ENCODE data around the gene LAMB1. TPM values are rescaled to one million over a fixed set of nuclear protein-coding genes. Genes with fewer than 3 reads are reported as not detected.

The LAMB1 gene
- total RNA-seq, 1 donor from 2014 or later, result not detected

DNA sequence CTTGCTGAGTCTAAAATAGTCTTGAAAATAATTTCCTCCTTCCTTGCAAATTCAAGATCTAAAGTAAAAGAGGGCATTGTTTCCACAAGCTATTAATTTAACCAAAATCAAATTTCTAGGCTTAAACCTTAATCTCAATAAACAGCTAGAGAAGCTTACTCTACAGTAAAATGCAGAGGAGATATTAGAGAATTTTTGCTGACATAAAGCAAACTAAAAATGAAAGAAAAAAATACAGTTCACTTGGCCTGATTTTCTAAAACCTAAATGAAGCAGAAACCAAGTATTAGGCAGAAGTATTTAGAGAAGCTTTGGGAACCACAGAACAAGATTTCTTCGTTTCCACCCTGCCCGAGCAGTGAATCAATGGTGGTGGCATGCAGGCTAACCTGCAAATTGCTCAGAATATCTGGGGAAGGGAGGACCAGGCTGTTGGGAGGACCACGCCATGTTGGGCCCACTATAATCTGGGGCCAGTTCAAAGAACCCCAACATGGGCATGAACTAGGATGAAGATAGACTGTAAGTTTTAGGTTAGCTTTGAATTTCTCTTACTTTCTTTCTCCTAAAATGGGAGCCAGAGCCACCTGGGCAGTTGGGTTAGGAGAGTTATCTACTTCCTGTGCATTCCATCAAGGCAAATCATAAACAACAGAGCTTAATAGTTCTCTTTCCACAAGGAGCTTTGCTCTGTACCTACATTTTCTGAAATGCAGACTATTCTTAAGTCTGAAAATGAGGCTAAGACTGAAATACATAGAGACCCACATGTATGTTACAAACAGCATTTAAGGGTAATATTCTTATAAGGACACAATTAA, 4.1 kb downstream of the LAMB1 start:
- ChIA-PET CTCF (no interaction called here), POLR2A (no interaction called here)
- intact Hi-C loops (cut with micrococcal nuclease), result no loop called here
- TF ChIP-seq CTCF (IDR thresholded peaks at IDR 0.05), result no peak
- H3K4me3 Mint-ChIP-seq, result no peak overlapping the region
- DNase-seq (no peak), ATAC-seq (ENCODE audit: low read depth) (no peak)
- no peaks in the 10 kb centered on the region for H3K9me3 Mint-ChIP-seq
- H3K27ac Mint-ChIP-seq, result no peak overlapping the region
- no peaks in the 10 kb centered on the region for H3K36me3 Mint-ChIP-seq (ENCODE audit: low read depth)
- peaks cover 16% of the 10 kb centered on the region for H3K4me1 Mint-ChIP-seq
- H3K27me3 Mint-ChIP-seq, result peaks cover 52% of the 10 kb centered on the region

DNA sequence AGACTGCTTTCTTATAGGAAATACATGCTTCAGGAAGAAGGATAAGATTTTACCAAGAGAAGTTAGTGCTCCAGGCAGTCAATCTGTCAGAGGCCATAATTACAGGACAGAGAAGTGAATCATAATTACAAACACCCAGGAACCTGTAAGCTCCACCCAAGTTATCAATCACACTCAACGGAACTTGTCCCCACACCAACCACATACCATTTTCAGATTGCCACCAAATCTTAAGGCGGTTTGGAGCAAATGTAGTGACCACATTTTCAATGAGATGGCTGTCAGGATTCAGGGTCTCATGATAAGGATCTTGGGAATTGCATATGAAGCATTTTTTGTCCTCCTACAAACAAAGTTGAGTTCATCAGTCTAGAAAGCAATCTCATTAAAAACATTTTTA, 4.8 kb downstream of the LAMB1 start:
- Mint-ChIP-seq H3K4me1 (peaks cover 12% of the 10 kb centered on the region), H3K9me3 (no peaks in the 10 kb centered on the region), H3K4me3 (no peak overlapping the region), H3K27ac (no peak overlapping the region), H3K36me3 (ENCODE audit: low read depth) (no peaks in the 10 kb centered on the region), H3K27me3 (peaks cover 48% of the 10 kb centered on the region)
- TF ChIP-seq CTCF (IDR thresholded peaks at IDR 0.05), result no peak
- CTCF ChIA-PET, result no interaction called here
- POLR2A ChIA-PET, result no interaction called here
- intact Hi-C loops (cut with micrococcal nuclease), result no loop called here
- DNase-seq, result no peak
- ATAC-seq (ENCODE audit: low read depth), result no peak

DNA sequence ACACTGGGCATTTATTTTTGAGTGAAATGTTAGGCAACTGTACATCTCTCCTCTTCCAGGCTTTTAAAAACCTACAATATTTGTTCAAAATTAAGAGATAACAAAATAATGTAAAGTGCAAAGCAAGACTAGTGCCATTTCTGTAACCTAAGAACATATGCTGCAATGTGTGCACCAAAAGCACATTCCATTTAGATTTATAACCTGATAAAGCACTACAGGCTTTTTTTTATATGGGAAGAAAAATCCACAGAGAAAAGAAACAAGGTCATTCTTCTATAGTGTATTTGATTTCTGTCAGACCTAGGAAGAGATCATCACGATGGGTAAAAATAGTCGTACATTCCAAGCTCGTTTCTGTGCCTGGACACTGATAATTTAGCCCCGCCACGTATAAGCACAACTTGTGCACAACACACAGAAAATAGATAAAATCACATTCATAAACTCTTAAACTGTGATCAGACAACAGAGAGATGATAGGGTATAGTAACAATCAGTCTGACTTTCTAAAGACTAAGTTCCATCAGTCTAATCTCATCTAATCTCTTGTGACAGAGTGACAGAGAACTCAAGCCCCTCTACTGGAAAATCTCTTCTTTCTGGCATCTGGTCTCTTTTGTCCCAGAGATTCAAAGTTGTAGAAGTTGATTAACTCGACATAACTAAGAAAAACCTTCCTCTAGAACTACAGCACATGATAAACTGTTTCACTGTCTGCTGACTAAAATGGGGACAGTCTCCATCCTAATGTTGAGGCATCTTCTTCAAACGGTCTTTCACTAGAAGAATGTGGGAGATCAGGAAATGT, 6.7 kb downstream of the LAMB1 start:
- ChIA-PET POLR2A (no interaction called here), CTCF (no interaction called here)
- Mint-ChIP-seq H3K36me3 (ENCODE audit: low read depth) (no peaks in the 10 kb centered on the region), H3K27ac (no peak overlapping the region), H3K27me3 (peaks cover 45% of the 10 kb centered on the region), H3K4me3 (no peak overlapping the region), H3K9me3 (no peaks in the 10 kb centered on the region), H3K4me1 (peaks cover under 1% of the 10 kb centered on the region)
- intact Hi-C loops (cut with micrococcal nuclease), result no loop called here
- ATAC-seq (ENCODE audit: low read depth) (no peak), DNase-seq (no peak)
- TF ChIP-seq CTCF (IDR thresholded peaks at IDR 0.05), result no peak

GRCh38 chr7:107995184-107996071, 7.5 kb downstream of the LAMB1 start:
- Mint-ChIP-seq H3K9me3 (no peaks in the 10 kb centered on the region), H3K36me3 (ENCODE audit: low read depth) (no peaks in the 10 kb centered on the region), H3K4me3 (no peak overlapping the region), H3K4me1 (no peaks in the 10 kb centered on the region), H3K27ac (no peak overlapping the region), H3K27me3 (peaks cover 39% of the 10 kb centered on the region)
- CTCF ChIA-PET, result no interaction called here
- POLR2A ChIA-PET, result no interaction called here
- no peak for TF ChIP-seq CTCF (IDR thresholded peaks at IDR 0.05)
- ATAC-seq (ENCODE audit: low read depth) (no peak), DNase-seq (no peak)
- intact Hi-C loops (cut with micrococcal nuclease), result no loop called here
